ENCODE data around the gene ABCB9. TPM values are rescaled to one million over a fixed set of nuclear protein-coding genes. Genes with fewer than 3 reads are reported as not detected.
A peak's percentile ranks its signal among the peaks of the same experiment; 100 is the strongest.

Gene ABCB9
- total RNA-seq, 1 donor from 2014 or later, result 1.6 TPM

GRCh38 chr12:122888232-122888752 is 78.0 kb downstream of the ABCB9 start:
- H3K4me3 ChIP-seq, result peak overlapping the region; percentile 50
- peak; percentile 31 for DNase-seq
- intact Hi-C loops (cut with micrococcal nuclease), result no loop called here

GRCh38 chr12:122887819-122888212 is 78.4 kb downstream of the ABCB9 start:
- DNase-seq, result no peak
- Histone ChIP-seq H3K4me3 (peak overlapping the region; percentile 50), H3K27me3 (ENCODE audit: low read depth) (no peaks in the 10 kb centered on the region), H3K4me1 (peaks cover 95% of the 10 kb centered on the region), H3K36me3 (no peaks in the 10 kb centered on the region), H3K9me3 (replicated peaks) (no peaks in the 10 kb centered on the region), H3K27ac (replicated peaks) (peak overlapping the region; percentile 93)
- no peak for TF ChIP-seq CTCF (IDR thresholded peaks at IDR 0.05; ENCODE audit: borderline replicate concordance)
- intact Hi-C loops (cut with micrococcal nuclease), result no loop called here

More at GRCh38 chr12:122888232-122888752, 78.0 kb downstream of the ABCB9 start:
- no peak for TF ChIP-seq CTCF (IDR thresholded peaks at IDR 0.05; ENCODE audit: borderline replicate concordance)
- Histone ChIP-seq H3K9me3 (replicated peaks) (no peaks in the 10 kb centered on the region), H3K27me3 (ENCODE audit: low read depth) (no peaks in the 10 kb centered on the region), H3K27ac (replicated peaks) (peak overlapping the region; percentile 93), H3K36me3 (no peaks in the 10 kb centered on the region), H3K4me1 (peaks cover 95% of the 10 kb centered on the region)

GRCh38 chr12:122886851-122887818 is 79.1 kb downstream of the ABCB9 start:
- H3K9me3 ChIP-seq (replicated peaks), result no peaks in the 10 kb centered on the region
- no peak for DNase-seq
- peaks cover 95% of the 10 kb centered on the region for H3K4me1 ChIP-seq
- H3K4me3 ChIP-seq, result no peak overlapping the region
- intact Hi-C loops (cut with micrococcal nuclease), result no loop called here
- no peaks in the 10 kb centered on the region for H3K27me3 ChIP-seq (ENCODE audit: low read depth)
- peak overlapping the region; percentile 93 for H3K27ac ChIP-seq (replicated peaks)
- TF ChIP-seq CTCF (IDR thresholded peaks at IDR 0.05; ENCODE audit: borderline replicate concordance), result no peak
- no peaks in the 10 kb centered on the region for H3K36me3 ChIP-seq

GRCh38 chr12:122886161-122886560 is 80.1 kb downstream of the ABCB9 start:
- no peak for TF ChIP-seq CTCF (IDR thresholded peaks at IDR 0.05; ENCODE audit: borderline replicate concordance)
- intact Hi-C loops (cut with micrococcal nuclease), result no loop called here
- no peak overlapping the region for H3K4me3 ChIP-seq
- H3K36me3 ChIP-seq, result no peaks in the 10 kb centered on the region
- H3K4me1 ChIP-seq, result peaks cover 95% of the 10 kb centered on the region
- no peak overlapping the region for H3K27ac ChIP-seq (replicated peaks)
- H3K27me3 ChIP-seq (ENCODE audit: low read depth), result no peaks in the 10 kb centered on the region
- no peaks in the 10 kb centered on the region for H3K9me3 ChIP-seq (replicated peaks)
- DNase-seq, result no peak

GRCh38 chr12:122884860-122885259 is 81.4 kb downstream of the ABCB9 start:
- no peak for DNase-seq
- H3K4me1 ChIP-seq, result peaks cover 95% of the 10 kb centered on the region
- no peaks in the 10 kb centered on the region for H3K9me3 ChIP-seq (replicated peaks)
- no peak overlapping the region for H3K4me3 ChIP-seq
- no peak for TF ChIP-seq CTCF (IDR thresholded peaks at IDR 0.05; ENCODE audit: borderline replicate concordance)
- intact Hi-C loops (cut with micrococcal nuclease), result no loop called here
- H3K27me3 ChIP-seq (ENCODE audit: low read depth), result no peaks in the 10 kb centered on the region
- no peaks in the 10 kb centered on the region for H3K36me3 ChIP-seq
- peak overlapping the region; percentile 66 for H3K27ac ChIP-seq (replicated peaks)

All from left ventricle myocardium inferior (tissue), 1 donor.